Inferior parietal cortex (tissue), 1 donor: ENCODE measurements around the gene RHBDD3.

Experiments
- DNase-seq: peaks from one replicate; pipeline ENCODE4 v3.0.0-alpha.2; 2016; ENCODE audit errors: extremely low spot score

RHBDD3 gene

DNA sequence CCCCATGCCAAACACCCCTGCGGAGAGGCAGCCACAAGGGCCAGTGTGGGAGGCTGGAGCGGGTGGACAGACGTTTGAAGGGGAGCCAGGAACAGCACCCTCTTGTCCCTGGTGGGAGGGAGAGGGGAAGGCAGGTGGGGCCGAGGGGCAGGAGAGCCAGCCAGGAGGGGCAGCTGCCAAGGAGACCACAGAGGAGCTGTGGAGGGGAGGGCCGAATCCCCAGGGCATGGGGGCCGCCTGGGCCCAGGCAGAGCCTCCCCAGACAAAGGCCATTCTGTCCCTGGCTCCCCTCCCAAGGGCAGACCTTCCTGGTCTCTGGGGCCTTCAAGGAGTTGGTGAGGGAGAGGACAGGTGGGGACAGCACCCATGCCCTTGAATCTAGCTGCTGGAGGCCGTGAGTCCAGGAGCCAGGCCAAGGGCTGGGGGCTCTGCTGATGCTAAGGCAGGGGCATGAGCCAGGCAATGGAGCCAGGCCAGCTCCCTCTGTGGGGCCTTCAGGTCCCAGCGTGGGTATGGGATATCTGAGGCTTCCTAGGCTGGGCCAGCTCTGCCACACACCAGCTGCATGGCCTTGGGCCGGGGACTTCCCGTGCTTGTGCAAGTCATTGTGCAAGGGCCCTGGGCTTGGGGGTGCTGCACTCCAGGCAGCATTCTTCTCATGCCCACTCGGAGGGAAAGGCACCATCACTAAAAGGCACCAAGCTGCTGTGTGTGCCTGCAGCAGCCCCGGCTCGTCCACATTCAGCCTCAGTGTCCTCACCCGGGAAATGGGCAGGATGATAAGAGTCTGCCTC, 50.7 kb downstream of the RHBDD3 start:
- no peak for DNase-seq

- no peak for DNase-seq
Observed at GRCh38 chr22:29216011-29216872, 51.5 kb downstream of the RHBDD3 start.

DNA sequence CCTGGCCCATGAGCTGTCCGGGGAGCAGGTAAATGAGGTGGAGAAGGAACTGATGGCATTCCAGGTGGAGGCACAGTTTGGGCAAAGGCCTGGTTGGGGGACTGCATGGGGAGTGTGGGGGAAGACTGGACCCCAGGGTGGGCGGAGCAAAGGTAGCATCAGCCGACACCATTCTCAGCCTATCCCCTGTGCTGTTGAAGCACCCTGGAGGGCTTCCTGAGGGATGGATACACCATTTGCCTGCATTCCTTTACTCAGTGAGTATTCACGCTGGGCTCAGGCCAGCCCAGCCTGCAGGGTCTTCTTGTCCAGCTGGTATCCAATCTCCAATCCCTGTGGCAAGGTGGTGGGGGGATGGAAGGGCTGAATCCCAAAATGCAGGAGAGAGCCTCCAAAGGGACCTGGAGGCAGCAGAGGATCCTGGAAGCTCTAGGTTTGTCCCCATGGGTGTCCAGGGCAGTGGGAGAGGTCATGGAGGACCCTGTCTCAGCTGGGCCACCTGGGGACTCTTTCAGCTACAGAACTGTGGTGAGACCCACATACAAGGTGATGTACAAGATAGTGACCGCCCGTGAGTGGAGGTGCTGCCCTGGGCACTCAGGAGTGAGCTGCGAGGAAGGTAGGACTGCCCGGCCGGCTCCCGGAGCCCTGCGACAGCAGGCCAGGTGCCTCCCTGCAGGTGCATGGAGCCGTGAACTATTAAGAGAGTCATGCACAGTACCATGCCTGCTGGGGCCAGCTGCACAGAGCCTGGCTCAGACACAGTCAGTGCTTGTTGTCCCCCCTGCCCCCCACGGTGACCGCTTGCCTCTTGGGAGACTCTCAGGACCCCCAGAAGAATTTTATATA, 52.5 kb downstream of the RHBDD3 start:
- DNase-seq, result no peak

DNA sequence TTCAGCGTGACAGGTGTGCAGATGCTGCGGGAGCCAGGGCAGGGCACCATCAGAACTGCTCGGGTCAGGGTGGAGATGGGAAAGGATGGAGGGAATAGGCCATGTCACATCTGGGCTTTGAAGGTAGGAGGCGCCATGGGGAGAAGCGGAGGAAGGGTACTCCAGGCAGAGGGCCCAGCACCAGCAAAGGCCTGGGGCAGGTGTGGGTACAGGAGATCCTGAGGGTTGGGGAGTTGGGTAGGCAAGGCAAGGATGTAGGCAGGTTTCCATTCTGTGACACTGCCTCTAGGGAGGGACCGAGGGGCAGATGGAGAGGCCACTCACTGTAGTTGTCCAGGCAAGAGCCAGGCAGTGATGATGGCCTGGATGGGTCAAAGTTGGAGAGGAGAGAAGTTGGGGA, 53.5 kb downstream of the RHBDD3 start:
- DNase-seq, result no peak

DNA sequence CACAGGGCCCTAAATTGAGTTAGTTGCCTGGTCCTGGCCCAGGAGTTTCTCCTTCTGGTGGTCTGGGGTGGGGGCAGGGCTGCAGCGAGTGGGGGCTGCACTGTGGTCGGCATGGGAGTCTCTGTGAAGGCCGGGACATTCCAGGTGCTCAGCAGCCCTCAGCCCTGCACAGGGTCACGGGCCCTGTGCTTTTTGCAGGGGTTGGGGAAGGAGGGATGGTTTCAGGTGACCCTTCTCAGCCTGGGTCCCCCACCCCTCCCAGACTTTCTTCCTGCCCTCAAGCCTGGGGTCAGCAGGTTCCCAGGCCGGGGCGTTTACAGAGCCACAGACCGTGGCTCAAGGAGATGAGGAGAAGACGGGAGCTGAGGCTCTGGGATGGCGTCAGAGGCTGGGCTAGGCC, 54.3 kb downstream of the RHBDD3 start:
- no peak for DNase-seq

DNA sequence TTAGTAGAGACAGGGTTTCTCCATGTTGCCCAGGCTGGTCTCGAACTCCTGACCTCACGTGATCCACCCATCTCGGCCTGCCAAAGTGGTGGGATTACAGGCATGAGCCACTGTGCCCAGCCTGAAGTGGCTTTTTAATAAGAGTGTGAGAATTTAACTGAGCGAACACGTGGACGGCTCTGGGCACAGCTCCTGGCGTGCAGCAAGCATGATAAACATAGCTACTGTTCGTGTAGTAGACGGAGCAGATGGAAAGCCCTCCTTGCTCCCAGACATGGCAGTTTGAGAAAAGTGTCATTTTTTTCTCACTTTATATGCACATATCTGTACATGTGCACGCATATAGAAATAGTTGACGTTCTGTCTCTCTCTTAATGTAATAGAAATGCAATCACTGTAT, 55.0 kb downstream of the RHBDD3 start:
- no peak for DNase-seq

- DNase-seq, result no peak
Observed at GRCh38 chr22:29211466-29211865, 56.3 kb downstream of the RHBDD3 start.

GRCh38 chr22:29211066-29211465, 56.7 kb downstream of the RHBDD3 start:
- no peak for DNase-seq
